Fibroblast of the aortic adventitia (primary cell): ENCODE measurements around the gene PFKM. TPM values are rescaled to one million over a fixed set of nuclear protein-coding genes. Genes with fewer than 3 reads are reported as not detected.
"Not testable (repeated sequence)": the region's sequence is repeated elsewhere in the genome, so short reads cannot be mapped to it uniquely, and the experiment has no call there.

ENCODE experiments used
- DNase-seq: peaks from one replicate; pipeline ENCODE4 v3.0.0-alpha.2; 2010; ENCODE audit warnings: low read depth
- H3K4me3 ChIP-seq: 2 replicates; pipeline ENCODE4 v1.5.1; 2011; ENCODE audit warnings: low read depth, mild to moderate bottlenecking, control low read depth, low read length, moderate library complexity
- total RNA-seq: library from RNA; depleted of rRNA; stranded (reverse); fragments of >200 nt; gene quantifications from 2 replicates; pipeline ENCODE4 v1.2.3, GENCODE V29; 2012; ENCODE audit warnings: low replicate concordance
- TF ChIP-seq, protein P1 (sequence below): IDR thresholded peaks from 2 replicates; pipeline ENCODE4 v1.5.1; 2011; ENCODE audit warnings: mild to moderate bottlenecking, low read length, control low read depth, inconsistent platforms; ENCODE audit not compliant: insufficient read depth

Gene PFKM
- total RNA-seq, 1 donor, result 50.5 TPM

DNA sequence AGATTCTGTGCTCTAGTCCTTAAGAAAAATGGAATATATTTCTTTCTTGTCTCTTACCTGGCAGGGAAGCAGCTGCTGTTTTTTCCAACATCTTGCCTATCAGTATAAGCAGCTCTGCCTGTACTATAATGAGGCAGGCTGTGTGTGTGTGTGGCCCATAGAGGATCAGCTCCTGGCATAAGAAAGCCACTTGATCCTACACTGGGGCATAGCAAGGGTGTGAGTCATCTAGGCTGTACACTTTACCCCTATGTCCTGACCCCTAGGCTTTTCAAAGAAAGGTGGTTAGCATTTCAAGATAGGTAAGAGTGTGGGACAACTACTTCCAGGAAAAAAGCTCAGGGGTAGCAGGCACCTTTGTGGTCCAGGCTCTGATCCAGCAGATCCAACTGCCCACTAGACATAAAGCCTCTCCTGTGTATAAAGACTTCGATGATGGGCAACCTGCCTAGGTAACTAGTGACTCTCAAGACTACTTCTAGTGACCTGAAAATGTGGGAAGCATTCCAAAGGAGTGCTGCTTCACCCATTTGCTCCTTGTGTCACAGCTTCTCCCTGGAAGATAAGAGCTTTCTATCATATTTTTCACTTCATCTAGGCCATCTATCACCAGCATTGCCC lies 8.4 kb upstream of the PFKM start:
- no peak for DNase-seq
- TF ChIP-seq, protein P1, sequence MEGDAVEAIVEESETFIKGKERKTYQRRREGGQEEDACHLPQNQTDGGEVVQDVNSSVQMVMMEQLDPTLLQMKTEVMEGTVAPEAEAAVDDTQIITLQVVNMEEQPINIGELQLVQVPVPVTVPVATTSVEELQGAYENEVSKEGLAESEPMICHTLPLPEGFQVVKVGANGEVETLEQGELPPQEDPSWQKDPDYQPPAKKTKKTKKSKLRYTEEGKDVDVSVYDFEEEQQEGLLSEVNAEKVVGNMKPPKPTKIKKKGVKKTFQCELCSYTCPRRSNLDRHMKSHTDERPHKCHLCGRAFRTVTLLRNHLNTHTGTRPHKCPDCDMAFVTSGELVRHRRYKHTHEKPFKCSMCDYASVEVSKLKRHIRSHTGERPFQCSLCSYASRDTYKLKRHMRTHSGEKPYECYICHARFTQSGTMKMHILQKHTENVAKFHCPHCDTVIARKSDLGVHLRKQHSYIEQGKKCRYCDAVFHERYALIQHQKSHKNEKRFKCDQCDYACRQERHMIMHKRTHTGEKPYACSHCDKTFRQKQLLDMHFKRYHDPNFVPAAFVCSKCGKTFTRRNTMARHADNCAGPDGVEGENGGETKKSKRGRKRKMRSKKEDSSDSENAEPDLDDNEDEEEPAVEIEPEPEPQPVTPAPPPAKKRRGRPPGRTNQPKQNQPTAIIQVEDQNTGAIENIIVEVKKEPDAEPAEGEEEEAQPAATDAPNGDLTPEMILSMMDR, result no peak
- no peak overlapping the region for H3K4me3 ChIP-seq

- DNase-seq, result not testable (repeated sequence)
Measured at GRCh38 chr12:48111312-48111693, 7.9 kb upstream of the PFKM start.

GRCh38 chr12:48115957-48116356 lies 3.2 kb upstream of the PFKM start:
- H3K4me3 ChIP-seq, result no peak overlapping the region
- no peak for DNase-seq
- TF ChIP-seq, protein P1, result no peak

More at GRCh38 chr12:48111312-48111693, 7.9 kb upstream of the PFKM start:
- not testable (repeated sequence) for H3K4me3 ChIP-seq

- peak overlapping the region; percentile 96 for H3K4me3 ChIP-seq
- no peak for DNase-seq
- TF ChIP-seq, protein P1, result no peak
Measured at GRCh38 chr12:48118284-48118871, 786 bp upstream of the PFKM start.

DNA sequence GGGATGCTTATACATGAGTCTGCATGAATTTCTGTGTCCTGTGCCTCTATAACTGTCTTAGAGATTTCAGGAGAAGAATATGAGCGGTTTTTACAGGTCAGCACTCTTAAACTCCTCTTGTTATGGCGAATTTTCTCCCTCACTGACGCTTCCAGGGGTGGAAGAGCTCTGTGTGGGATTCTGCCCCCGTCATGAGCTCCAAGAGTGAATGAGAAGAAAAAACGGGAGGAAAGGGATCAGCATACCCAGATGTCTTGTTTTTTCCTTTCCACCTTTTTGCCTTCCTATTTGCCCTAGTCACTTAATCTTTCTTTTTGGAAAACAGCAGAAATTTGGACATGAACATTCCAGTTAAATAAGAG lies 651 bp downstream of the PFKM start:
- peak overlapping the region; percentile 96 for H3K4me3 ChIP-seq
- TF ChIP-seq, protein P1, result no peak
- DNase-seq, result no peak

GRCh38 chr12:48121522-48121921 lies 2.4 kb downstream of the PFKM start:
- TF ChIP-seq, protein P1, result no peak
- no peak overlapping the region for H3K4me3 ChIP-seq
- DNase-seq, result no peak

DNA sequence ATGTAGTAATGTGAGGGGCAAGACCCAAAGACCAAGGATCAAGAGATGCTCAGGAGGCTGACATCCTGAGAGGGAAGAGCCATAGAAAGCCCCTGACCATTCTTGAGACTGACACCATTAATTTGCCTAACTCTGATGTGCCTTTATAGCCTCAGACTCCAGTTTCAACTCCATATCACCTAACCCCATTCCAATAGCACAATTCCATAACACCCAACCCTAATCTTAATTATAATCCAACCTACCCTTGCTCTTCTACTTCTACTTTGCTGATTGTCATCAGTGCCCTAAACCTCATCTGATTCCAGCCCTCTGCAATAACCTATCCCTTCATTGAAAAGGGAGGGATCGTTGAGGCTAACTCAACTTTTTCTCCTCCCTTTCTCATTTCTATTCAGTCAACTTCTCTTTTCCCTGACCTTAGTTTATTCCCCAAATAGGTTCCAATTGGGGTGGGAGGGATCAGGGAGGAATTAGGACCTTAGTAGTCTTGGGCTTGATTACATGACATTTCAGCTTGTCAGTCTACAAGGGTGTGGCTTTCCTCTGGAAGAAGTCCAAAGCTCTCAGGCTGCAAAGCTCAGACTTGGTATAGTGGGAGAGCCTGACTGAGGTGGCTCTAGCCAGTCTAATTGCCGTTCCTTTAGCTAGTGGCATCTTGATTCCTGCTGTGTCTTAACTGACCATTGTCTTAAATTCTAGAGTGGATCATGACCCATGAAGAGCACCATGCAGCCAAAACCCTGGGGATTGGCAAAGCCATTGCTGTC lies 3.1 kb downstream of the PFKM start:
- H3K4me3 ChIP-seq, result no peak overlapping the region
- DNase-seq, result no peak
- TF ChIP-seq, protein P1, result no peak
